Suppressor macrophage treated with lipopolysaccharide for 4 hours (primary cell): ENCODE results near the gene RPUSD1.

ENCODE experiments used
- DNase-seq: peaks from one replicate; pipeline ENCODE4 v3.0.0-alpha.2; 2020

The RPUSD1 gene

DNA sequence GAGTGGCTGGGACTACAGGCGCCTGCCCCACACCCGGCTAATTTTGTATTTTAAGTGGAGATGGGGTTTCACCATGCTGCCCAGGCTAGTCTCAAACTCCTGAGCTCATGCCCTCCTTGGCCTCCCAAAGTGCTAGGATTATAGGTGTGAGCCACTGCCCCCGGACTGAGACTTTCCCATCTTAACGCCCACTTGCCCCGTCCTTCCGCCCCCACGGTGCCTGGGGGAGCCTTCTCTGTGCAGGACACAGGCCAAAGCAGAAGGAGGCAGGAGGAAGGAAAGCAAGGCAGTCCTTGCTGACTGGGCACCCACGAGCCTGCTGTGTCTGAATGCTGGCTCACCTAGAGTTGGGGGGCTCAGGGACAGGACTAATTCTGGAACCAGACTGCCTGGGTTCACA lies 30.0 kb upstream of the RPUSD1 start:
- no peak for DNase-seq

DNA sequence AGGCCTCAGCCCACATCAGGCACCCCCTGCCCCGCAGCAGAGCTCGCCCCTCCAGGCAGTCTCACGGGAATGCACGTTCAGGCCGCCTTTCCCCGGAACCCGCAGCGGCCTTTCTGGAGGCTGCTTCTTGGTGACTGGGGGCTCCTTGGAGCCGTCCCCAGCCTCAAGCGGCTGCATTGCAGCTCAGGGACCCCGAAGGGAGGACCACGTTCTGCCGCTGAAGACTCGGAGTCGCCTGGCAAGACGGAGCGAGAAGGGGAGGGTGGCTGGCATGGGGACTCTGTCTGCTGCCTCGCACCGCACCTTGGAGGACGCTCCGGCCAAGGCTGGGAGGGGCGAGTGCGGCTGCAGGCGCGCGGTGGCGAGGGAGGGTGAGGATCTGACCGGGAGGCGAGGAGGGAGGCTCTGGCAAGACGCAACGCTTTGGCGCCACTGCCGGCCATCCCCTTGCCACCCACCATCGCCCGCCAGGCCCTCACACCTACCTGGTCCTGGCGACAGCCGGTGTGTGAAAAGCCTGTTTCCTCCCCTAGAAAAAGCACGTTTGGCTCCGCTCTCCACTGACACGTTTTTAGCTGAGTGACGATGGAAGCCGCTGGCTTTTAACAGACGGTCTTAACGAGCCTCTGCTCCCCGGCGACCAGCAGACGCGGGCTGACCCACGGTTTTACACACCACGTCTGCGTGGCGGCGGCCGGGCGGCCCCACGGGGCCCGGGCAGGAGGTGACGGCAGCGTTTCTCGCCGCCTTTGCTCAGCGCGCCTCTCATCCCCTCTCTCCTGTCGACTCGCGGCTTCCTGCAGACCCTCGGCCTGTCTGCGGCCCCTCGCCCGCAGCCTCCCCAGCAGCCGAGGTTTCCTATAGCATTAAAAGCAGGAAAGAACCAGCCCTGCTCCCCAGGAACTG lies 29.1 kb upstream of the RPUSD1 start:
- no peak for DNase-seq

DNA sequence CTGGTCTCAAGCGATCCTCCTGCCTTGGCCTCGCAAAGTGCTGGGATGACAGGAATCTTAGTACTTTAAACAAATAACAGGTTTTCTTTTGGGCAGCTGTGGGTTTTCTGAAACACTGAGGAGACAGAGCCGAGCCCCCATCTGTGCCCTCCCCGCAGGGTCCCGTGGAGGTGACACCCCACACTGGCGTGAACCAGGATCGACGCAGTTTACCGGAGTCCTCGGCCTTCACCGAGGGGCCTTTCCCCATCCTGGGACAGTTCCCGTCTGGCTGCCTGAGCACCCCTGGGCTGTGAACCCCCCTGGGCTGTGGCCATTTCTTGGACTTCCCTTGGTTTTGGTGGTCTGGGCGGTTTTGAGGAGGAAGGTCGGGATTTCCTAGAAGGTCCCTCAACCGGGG lies 27.7 kb upstream of the RPUSD1 start:
- no peak for DNase-seq

DNA sequence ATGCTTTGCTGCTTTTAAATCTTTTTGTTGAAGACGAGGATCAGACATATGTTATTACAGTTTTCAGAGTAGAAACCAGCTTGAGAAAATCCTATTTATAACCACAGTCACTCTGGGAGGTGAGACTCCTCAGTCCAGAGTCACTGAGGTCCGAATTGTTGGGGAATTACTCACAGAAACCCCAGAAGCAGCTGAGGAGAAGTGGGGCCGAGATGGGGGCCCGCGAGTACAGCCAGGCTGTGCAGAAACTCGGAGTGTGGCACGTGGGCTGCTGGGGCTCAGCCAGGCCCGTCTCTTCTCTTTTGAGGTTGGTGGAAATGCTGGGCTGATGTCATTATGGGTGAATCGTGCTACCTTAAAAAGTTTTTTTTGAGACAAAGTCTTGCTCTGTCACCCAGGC lies 26.8 kb upstream of the RPUSD1 start:
- no peak for DNase-seq

DNA sequence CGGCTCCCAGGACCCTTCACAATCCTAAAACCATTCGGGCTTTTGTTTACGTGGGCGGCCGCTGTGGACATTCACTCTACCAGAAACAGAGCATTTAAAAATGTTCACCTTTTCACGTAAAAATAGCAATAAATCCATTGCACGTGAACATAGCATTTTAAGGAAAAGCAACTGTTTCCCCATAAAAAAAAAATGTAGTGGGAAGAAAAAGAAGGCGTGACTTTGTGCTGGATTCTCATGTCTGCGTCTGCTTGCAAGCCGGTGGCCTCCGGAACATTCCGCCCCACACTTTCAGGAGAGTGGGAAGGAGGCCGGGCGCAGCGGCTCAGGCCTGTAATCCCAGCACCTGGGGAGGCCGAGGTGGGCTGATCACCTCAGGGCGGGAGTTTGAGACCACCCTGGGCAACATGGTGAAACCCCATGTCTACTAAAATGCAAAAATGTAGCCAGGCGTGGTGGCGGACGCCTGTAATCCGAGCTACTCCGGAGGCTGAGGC lies 25.8 kb upstream of the RPUSD1 start:
- no peak for DNase-seq

DNA sequence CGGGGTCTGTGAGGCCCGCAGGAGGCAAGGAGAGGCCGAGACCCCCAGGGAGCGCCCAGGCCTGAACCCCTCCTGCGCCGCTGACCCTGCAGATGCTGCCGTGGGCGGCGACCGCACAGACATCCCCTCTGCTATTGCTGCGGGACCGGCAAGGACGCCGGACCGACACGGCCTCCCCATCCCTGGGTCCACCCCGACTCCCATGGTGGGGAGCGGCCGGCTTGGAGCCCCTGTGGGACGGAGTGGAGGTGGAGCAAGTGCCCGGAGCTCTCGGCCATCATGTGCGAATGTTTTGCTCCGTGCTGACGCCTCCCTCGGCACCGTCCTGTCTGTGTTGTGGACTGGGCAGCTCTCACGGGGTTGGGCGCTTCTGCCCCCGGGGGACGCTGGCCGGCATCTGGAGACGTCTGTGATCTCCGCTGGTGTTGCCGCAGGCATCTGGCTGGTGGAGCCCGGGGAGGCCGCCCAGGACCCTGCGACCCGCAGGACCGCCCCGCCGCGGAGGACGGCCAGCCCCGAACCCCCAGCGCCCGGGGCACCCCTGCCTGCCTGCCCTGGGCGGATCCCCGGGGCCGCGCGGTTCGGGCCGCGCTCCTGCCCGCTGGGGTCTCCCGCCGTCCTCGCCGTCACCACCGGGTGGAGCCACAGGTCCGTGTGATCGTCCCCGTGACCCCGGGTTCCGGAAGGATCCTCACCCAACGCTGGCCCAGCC lies 25.2 kb upstream of the RPUSD1 start:
- DNase-seq: peak; percentile 60

DNA sequence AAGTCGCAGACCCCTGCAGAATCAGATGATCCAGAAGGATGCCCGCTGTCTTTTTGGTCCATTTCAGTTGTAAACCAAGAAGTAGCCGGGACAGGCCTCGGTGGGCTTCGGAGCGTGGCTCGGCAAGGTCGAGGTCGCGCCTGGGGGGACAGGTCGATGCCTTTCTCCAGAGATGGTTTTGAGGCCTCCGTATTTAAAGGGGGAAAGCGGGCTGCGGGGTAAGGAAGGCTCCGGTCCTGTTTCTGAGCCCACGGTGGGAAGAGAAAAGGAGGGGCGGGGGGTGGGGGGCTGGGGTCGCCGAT lies 19.9 kb upstream of the RPUSD1 start:
- DNase-seq: no peak

DNA sequence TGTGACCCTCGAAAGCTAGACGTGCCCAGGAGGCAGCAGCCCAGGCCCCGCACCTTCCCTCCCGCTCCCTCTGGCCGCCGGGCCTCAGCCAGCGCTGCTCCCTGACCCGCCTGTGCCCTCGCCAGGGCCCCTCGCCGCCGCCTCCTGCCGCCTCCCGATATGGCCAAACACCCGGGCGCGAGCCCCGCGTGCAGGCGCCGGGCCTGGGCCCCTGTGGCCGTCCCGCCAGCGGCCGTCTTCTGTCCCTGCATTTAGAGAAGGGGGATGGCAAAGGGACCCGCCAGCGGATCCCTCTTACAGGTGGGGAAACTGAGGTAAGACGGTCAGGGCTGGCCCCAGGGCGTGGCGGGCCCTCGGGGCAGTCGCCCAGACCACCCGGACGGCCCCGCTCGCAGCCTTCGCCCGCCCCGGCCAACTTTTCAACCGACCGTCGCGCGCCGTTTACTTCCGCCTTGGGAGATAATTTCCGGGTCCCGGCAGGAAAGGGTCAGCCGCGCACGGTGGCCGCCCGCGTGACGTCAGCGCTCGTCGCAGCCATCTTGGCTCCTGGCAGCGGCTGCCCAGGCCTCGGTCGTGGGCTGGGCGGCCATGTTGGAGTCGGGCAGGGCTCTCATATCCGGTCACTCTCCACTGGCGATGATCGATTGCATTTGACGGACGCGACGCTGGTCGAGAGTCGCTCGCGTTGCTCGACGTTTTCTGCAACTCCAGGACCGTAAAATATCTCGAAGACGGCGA lies 19.3 kb upstream of the RPUSD1 start:
- DNase-seq: peak; percentile 96

DNA sequence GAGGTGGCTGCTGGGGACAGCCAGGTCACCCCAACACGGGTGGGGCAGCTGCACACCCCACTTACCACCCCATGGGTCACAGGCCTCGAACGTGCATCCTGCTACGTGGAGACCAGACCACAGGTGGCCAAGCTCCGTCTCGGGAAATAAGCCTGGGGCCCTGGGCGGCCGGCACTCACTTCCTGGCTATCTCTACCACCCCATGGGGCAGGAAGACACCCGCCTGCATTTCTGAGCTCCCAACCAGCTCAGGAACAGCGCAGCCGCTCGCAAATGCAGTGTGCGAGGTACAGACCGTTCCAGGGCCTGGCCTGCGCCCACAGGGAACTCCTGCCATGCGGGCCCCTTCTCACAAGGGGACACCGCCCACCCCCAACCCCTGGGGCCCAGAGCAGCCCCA lies 17.3 kb upstream of the RPUSD1 start:
- DNase-seq: no peak

DNA sequence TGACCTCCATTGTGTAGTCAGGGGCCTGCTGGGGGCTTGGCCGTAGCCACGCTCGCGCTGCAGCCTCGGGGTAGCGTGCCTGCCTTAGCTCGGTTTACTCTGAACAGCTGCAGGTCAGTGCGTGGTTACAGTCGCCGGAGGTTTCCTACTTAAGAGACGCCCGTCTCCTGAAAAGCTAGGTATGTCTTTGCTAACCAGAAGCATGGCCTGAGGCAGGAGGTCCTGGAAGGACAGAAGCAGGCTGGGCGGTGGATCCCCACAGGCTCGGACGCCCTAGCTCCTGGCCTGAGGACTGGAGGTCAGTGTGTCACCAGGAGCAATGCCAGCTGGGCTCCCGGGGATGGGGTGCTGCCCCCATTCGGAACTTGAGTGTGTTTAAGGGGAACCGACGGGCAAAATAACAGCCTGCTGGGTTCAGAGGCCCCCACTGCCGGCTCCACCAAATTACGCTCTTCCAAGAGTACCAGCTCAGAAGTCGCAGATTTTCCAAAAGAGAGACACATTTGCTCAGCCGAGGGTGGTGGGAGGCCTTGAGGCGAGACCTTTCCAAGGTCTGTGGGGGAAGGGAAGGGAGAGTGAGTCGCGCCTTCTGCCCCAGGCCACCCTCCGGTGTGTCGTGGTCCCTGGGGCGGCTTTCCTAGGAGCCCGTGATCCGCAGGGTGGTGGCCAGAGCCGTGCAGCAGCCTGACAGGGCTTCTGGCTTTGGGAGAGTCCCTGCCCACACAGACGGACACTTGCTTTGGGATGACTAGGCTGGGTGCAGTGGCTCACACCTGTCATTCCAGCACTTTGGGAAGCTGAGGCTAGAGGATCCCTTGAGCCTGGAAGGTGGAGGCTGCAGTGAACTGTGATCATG lies 16.2 kb upstream of the RPUSD1 start:
- DNase-seq: no peak

DNA sequence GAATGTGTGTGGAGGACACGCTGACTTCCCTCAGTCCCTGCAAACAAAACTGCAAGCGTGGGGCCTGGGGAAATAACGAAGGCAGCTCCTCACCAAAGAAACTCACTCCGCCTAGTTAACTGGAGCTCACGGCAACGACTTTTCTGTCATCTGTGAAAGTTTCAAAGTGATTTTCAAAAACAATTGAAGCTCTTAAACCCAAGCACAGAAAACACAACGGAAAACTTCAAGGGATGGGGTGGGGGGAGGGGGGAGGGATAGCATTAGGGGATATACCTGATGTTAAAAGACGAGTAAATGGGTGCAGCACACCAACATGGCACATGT lies 15.5 kb upstream of the RPUSD1 start:
- DNase-seq: no peak

DNA sequence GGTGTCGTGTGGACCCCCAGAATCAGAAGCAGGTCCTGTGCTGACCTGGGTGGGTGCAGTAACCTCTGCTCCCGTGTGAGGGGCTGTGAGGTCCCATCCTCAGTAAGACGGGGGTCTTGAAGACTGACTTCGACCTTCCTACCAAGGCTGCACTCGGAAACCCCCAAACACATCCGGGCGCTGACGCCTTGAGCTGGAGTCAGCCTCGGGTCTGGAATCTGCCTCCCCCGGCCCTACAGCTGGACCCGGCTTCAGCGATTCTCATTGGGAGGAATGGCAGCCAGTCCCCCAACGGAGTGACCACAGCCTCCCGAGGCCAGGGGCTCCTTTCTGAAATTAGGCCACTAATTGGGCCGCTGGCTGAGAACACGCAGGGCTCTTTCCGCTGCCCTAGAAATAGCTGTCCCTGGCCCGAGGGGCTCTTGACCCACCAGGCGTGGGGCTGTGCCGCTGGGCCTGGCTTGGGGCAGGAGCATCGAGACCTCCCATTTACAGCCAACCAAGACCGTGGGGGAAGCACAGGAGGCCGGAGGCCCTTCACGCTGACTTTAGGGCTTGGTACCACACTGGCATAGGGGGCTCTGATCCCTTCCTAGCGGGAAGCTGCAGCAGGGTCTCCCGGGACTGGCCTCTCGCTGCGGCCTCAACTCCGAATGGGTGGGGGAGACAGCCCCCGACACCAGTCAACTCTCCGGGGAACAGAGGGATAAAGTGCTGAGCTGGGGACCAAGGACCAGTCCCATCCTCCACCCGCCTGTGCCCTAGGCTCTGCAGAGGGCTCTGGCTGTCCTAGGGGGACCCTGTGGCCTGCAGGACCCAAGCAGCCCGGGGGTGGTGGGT lies 15.0 kb upstream of the RPUSD1 start:
- no peak for DNase-seq

DNA sequence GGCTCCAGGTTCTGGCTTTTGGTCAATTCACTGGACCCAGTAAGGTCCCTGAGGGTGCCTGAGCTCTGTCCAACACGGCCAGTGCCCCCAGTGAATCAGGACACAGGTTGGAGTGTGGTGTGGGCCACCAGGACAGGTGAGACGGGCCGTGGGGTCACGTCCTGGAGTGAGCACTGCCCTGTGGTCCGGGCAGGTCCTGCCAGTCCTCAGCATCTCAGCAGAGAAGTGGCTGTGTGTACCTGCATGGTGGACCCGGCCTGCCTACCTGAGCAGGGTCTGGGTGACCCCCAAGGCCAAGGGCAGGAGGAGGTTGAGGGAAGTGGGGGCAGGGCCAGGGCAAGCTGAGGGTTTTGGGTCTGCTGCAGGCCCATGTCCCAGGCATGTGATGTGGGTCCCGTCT lies 14.3 kb upstream of the RPUSD1 start:
- DNase-seq: no peak

DNA sequence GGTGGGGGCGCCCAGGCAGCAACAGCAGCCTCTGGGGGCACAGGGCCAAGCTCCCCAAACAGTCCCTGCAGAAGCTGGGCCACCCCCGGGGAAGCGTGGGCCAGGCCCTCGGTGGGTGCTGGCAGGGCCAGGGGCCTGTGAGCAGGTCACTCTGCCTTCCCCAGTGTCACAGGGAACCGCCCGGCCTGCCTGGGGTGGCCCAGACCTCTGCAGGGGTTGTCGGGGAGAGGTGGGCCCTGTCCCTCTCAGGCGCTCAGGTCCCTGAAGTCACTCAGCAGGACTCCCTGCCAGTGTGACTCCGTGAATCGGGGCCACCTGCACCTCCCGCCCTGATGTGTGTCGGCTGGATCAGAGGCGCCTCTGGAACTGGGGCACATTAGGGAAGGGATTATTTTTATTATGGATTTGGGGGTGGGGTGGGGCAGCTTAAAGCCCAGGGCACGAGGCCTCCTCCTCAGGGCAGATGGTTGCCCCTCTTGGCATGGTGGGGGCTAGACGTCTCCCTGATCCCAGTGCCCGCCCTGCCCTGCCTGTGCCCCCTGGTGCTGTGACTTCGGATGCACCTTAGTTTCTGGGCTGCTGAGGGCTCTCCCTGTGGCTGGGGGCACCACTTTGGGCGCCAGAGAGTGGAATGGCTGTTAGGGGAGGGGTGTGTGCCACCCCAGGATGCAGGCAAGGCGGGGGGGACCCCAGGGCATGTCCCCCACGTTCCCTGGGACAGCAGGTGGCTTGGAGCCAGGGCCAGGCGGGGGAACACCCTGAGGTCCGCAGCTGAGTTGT lies 13.6 kb upstream of the RPUSD1 start:
- no peak for DNase-seq

DNA sequence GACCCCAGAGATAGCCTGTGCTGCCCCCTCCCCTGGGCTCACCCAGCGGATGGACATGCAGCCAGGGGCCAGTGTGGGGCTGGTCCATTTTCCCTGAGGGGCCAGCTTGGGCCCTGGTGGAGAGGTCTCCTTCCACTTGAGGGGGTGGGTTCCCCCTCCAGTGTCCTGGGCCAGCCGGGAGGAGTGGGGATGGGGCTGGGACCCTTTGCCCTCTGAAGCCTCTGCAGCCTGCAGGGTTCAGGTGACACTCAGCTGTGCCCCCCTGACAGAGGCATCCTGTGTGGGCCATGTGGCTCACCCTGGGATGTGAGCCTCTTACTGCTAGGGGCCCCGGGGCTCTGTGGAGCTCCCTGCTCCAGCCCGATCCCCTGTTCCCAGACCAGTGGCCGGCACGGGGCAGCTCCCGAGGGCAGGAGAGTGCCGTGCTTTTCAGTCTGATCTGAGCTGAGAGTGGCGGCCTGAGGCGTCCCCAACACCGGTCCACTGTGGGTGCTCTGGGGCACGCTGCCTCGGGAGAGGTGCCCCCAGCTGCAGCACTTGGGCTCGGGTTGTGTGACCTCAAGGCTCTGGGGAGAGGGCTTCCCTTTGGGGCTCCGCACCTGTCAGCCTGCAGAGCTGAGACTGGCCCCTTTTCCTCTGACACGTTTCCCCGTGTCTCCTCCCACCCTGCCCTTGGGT lies 12.8 kb upstream of the RPUSD1 start:
- no peak for DNase-seq

DNA sequence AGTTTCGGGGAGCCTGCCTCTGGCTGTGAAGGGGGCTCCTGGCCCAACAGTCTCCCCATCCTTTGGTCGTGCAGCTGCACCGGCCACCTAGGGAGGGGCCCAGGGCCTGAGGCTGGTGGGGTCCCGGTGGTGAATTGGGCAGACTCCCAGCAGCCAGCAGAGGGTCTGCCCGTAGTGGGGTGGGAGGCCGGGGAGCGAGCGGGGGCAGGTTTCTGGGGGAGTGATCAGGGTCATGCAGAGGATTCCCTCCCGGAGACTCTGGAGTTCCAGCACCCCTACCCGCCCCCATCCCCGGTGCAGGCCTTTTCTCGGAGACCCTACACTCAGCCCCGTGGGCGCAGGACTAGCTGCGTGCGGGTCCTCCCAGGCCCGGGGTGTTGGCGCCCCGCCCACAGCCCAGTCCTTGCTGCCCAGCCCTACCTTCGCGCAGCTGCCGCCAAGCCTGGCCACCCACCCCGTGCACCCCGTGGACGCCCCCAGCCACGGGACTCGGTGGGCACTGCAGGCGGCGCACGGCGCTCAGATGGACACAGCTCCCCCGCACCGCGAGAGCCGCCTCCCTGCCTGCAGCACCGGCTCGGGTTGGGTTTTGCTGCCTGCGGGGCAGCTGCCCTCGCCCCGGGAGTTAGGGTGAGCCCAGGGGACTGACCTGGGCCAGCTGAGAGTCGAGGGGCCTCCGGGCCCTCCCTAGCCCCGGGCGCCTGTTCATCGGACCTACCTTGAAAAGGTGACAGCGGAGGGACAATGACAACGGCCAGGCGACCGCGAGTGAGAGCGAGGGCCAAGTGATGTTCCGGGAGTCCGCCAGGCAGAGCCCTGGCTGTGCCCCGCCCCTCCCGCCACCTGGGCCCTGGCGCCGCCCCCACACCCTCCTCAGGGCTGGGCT lies 12.0 kb upstream of the RPUSD1 start, which contains the start of gene GNG13:
Gene GNG13, minus strand, starts transcription at position 787 of the 886 bp plus-strand sequence. CDS start 1,657 bp downstream, outside the sequence.
- DNase-seq: no peak

DNA sequence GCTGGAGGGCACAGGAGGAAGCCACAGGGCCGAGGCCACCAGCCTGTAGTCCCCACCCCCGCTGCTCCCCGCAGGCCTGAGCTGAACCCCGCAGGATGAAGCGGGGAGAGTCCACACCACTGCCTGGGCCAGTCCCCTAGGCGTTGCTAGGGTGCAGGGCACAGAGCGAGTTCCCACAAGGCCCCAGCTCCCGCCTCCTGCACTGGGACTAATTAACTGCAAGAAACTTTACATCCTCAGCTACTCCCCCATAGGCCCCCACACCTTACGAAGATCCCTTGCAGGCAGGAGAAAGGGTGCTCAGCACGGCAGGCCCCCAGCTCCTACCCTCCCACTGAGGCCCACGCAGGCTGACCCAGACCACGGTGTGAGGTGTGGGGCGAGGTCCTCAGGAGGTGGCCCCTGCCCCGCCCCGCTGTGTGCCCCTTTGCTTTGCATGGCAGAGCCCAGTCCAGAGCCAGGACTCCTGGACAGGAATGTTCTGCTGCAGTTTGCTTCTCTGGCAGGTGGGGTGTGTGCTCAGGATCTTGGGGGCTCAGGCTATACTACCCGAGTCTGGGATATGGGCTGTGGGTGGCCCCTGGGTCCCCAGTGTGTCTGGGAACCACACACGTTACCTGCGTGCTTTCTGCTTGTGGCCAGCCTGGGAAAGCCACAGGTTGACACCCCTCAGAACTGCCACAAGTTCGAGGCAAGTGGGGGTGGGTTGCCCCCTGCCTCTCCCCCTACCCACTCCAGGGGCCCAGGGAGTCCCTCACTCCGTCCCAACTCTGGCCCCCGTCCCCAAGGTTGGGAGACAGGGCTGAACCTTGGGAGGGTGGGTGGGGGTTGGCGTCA lies 11.1 kb upstream of the RPUSD1 start:
- DNase-seq: no peak

DNA sequence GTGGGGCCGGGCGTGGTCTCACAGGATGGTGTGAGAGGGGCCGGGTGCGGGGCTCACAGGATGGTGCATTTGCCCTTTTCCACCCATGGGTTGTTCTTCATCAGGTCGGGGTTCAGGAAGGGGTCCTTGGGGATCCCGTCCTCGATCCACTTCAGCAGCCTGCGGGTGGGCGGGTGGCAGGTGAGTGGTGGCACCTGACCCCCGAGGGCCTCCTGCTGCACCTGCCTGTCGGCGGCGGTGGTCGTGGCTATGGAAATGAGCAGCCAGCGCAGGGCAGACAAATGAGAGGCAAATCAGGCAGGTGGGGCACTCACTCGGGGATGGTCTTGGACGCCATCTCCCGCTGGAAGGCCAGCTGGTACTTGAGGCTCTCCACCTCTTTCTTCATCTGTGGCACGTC lies 10.5 kb upstream of the RPUSD1 start:
- no peak for DNase-seq
